ENCODE measurements around the gene TMEM204. TPM values are rescaled to one million over a fixed set of nuclear protein-coding genes. Genes with fewer than 3 reads are reported as not detected.

The TMEM204 gene
- total and polyA plus RNA-seq, 7 experiments from 2014 or later = 26.3 to 186 (median 152) TPM

DNA sequence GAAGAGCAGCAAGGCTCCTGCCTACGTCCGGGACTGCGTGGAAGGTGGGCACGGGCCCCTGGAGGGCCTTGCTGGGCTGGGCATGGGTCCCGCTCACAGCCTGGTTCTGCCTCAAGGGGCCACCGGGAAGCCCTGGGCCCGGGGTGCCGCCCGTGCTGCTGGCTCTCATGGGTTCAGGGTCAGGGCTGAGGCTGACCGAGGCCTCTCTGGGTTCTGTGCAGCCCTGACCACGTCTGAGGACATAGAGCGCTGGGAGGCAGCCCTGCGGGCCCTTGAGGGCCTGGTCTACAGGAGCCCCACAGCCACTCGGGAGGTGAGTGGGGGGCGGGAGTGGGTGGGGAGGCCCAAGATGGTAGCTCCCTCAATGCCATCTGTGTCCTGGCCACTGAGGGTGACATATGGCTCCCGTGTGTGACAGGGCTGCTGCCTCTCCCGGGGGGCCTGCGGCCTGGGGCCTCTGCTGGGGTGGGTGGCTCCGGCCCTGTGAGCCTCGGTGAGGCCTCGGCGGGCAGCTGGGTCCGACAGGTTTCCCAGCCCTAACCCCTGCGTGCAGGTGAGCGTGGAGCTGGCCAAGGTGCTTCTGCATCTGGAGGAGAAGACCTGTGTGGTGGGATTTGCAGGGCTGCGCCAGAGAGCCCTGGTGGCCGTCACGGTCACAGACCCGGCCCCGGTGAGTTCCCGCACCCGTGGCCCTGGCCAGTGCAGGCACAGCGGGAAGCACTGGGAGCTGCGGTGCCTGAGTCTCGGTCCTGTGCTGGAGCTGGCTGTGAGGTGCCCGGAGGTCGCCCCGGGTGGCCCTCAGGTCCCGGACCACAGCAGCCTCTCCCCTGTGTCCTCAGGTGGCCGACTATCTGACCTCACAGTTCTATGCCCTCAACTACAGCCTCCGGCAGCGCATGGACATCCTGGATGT is 31.1 kb upstream of the TMEM204 start:
- DNase-seq (no peak), ATAC-seq (no peak)
- ChIA-PET POLR2A (interaction anchor here (1.6 kb wide), 1 partner anchor 9 kb away, joined by 5 read pairs; the partner anchor contains the start of gene TELO2), CTCF (no interaction called here)
- no peaks in the 10 kb centered on the region for H3K4me1 ChIP-seq (ENCODE audit: control insufficient read depth in 2 of 2, insufficient read depth in 2 of 2, low read length in 2 of 2)
- no peaks in the 10 kb centered on the region for H3K4me1 Mint-ChIP-seq
- no peak overlapping the region for H3K4me3 ChIP-seq (ENCODE audit: low read length)
- peaks cover 0 to 21% (median 0%) of the 10 kb centered on the region in 5 donors for H3K36me3 Mint-ChIP-seq
- H3K9me3 Mint-ChIP-seq = no peaks in the 10 kb centered on the region
- no peaks in the 10 kb centered on the region for H3K27me3 Mint-ChIP-seq
- intact Hi-C loops (cut with micrococcal nuclease) = no loop called here
- H3K27me3 ChIP-seq (ENCODE audit: control insufficient read depth in 2 of 2, insufficient read depth in 2 of 2, low read length in 2 of 2) = no peaks in the 10 kb centered on the region
- no peak overlapping the region for H3K4me3 Mint-ChIP-seq
- peaks cover 0 to 77% (median 4%) of the 10 kb centered on the region in 3 experiments for H3K36me3 ChIP-seq (ENCODE audit: control insufficient read depth in 2 of 3, insufficient read depth in 3 of 3, low read length in 3 of 3)
- H3K27ac Mint-ChIP-seq = no peak overlapping the region
- no peaks in the 10 kb centered on the region for H3K9me3 ChIP-seq (ENCODE audit: control insufficient read depth in 2 of 3, low read length in 3 of 3)
- H3K27ac ChIP-seq (ENCODE audit: low read depth, low read length) = no peak overlapping the region

DNA sequence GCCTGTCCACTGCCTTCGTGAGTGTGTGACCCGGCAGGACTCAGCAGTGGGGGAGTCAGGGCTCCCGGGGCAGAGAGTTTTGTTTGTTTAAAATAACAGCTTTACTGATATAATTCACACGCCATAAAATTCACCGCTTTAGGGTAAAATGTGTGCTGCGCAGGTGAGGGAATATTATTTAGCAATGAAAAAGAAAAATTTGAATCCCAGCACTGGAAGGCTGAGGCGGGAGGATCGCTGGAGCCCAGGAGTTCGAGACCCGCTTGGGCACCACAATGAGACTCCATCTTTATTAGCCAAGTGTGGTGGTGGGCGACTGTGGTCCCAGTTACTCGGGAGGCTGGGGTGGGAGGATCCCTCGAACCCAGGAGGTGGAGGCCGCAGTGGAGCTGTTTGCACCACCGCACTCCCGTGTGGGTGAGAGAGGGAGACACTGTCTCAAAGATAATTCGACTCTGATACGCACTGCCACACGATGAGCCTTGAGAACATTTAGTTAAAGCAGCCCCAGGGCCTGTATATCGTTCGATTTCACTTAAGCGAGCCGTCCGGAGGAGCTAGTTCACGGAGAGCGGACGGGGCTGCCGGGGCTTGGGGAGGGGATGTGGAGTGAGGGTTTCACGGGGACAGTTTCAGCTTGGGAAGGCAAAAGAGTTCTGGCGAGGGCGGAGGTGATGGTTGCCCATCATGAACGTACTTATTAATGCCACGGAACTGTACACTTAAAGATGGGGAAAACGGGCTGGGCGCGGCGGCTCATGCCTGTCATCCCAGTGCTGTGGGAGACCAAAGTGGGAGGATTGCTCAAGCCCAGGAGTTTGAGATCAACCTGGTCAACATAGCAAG is 30.1 kb upstream of the TMEM204 start:
- H3K4me1 ChIP-seq (ENCODE audit: control insufficient read depth in 2 of 2, insufficient read depth in 2 of 2, low read length in 2 of 2) = no peaks in the 10 kb centered on the region
- H3K4me1 Mint-ChIP-seq = no peaks in the 10 kb centered on the region
- no peak overlapping the region for H3K4me3 ChIP-seq (ENCODE audit: low read length)
- CTCF ChIA-PET = no interaction called here
- POLR2A ChIA-PET = interaction anchor here (0.7 to 1.6 kb wide), 2 partner anchors 10 to 34 kb away, joined by 3 to 5 read pairs; partner anchors contain the start of gene TELO2
- DNase-seq (no peak), ATAC-seq (no peak)
- no peaks in the 10 kb centered on the region for H3K9me3 ChIP-seq (ENCODE audit: control insufficient read depth in 2 of 3, low read length in 3 of 3)
- intact Hi-C loops (cut with micrococcal nuclease) = no loop called here
- no peaks in the 10 kb centered on the region for H3K27me3 Mint-ChIP-seq
- H3K27me3 ChIP-seq (ENCODE audit: control insufficient read depth in 2 of 2, insufficient read depth in 2 of 2, low read length in 2 of 2) = no peaks in the 10 kb centered on the region
- peaks cover 0 to 23% (median 0%) of the 10 kb centered on the region in 5 donors for H3K36me3 Mint-ChIP-seq
- no peaks in the 10 kb centered on the region for H3K9me3 Mint-ChIP-seq
- peaks cover 0 to 74% (median 4%) of the 10 kb centered on the region in 3 experiments for H3K36me3 ChIP-seq (ENCODE audit: control insufficient read depth in 2 of 3, insufficient read depth in 3 of 3, low read length in 3 of 3)
- H3K27ac ChIP-seq (ENCODE audit: low read depth, low read length) = no peak overlapping the region
- H3K4me3 Mint-ChIP-seq = no peak overlapping the region
- peak overlapping the region in 1 of 9 donors; percentile 51 for H3K27ac Mint-ChIP-seq

DNA sequence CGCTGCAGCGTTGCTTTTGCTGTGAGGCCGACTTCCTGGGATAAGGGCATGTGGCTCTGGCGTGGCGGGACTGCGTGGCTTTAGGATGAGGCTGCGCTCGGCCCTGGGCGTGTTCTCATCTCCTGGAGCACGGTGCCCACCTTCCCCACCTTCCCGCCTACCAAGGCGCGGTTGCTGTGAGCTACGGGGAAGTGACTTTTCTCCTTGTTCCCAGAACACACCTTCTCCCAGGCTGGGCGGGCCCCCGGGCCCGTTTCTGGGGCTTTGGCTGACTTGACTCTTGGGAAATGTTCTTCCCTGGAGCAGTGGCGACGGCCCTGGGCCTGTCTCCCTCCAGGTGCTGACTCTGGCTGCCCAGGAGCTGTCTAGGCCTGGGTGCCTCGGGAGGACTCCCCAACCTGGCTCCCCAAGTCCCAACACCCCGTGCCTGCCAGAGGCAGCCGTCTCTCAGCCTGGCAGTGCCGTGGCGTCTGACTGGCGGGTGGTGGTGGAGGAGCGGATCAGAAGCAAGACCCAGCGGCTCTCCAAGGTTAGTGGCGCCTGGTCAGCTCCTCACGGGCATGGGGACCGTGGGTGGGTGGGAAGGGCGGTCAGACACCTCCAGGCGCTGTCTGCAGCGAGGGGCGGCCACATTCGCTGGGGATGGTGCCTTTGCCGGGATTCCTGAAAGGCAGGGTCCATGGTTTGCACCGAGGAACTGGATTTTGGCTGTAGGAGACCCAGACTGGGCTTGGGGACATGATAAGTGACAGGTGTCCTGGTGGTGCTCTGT is 28.2 kb upstream of the TMEM204 start:
- H3K4me3 Mint-ChIP-seq = no peak overlapping the region
- H3K4me3 ChIP-seq (ENCODE audit: low read length) = no peak overlapping the region
- POLR2A ChIA-PET = no interaction called here

DNA sequence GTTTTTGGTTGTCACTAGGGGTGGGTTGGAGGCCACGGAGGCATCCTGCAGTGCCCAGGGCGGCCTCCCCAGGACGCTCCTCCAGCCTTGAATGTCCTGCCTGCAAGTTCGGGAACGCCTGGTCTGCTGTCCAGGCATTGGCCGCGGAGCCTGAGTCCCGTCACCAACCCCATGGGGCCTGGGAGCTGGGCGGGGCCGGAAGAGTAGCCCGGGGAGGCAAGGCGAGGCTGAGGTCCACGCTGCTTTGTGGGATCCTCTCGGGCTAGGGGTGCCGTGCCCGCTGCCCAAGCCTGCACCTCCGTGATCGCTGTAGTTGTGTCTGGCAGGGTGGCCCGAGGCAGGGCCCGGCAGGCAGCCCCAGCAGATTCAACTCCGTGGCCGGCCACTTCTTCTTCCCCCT is 27.6 kb upstream of the TMEM204 start:
- H3K27ac Mint-ChIP-seq = no peak overlapping the region
- Histone ChIP-seq H3K27ac (ENCODE audit: low read depth, low read length) (no peak overlapping the region), H3K9me3 (ENCODE audit: control insufficient read depth in 2 of 3, low read length in 3 of 3) (no peaks in the 10 kb centered on the region), H3K36me3 (ENCODE audit: control insufficient read depth in 2 of 3, insufficient read depth in 3 of 3, low read length in 3 of 3) (peaks cover 0 to 72% (median 4%) of the 10 kb centered on the region in 3 experiments), H3K4me3 (ENCODE audit: low read length) (no peak overlapping the region), H3K27me3 (ENCODE audit: control insufficient read depth in 2 of 2, insufficient read depth in 2 of 2, low read length in 2 of 2) (no peaks in the 10 kb centered on the region), H3K4me1 (ENCODE audit: control insufficient read depth in 2 of 2, insufficient read depth in 2 of 2, low read length in 2 of 2) (no peaks in the 10 kb centered on the region)
- CTCF ChIA-PET = no interaction called here
- peaks cover 0 to 18% (median 0%) of the 10 kb centered on the region in 5 donors for H3K36me3 Mint-ChIP-seq
- no peak overlapping the region for H3K4me3 Mint-ChIP-seq
- no peak for DNase-seq
- no peaks in the 10 kb centered on the region for H3K9me3 Mint-ChIP-seq
- H3K27me3 Mint-ChIP-seq = no peaks in the 10 kb centered on the region
- intact Hi-C loops (cut with micrococcal nuclease) = no loop called here
- no peaks in the 10 kb centered on the region for H3K4me1 Mint-ChIP-seq
- ATAC-seq = no peak
- POLR2A ChIA-PET = no interaction called here

More for the DNA sequence above, 28.2 kb upstream of the TMEM204 start:
- ATAC-seq (no peak), DNase-seq (no peak)
- intact Hi-C loops (cut with micrococcal nuclease) = no loop called here
- Histone ChIP-seq H3K36me3 (ENCODE audit: control insufficient read depth in 2 of 3, insufficient read depth in 3 of 3, low read length in 3 of 3) (peaks cover 0 to 72% (median 4%) of the 10 kb centered on the region in 3 experiments), H3K4me1 (ENCODE audit: control insufficient read depth in 2 of 2, insufficient read depth in 2 of 2, low read length in 2 of 2) (no peaks in the 10 kb centered on the region), H3K9me3 (ENCODE audit: control insufficient read depth in 2 of 3, low read length in 3 of 3) (no peaks in the 10 kb centered on the region), H3K27ac (ENCODE audit: low read depth, low read length) (no peak overlapping the region), H3K27me3 (ENCODE audit: control insufficient read depth in 2 of 2, insufficient read depth in 2 of 2, low read length in 2 of 2) (no peaks in the 10 kb centered on the region)
- no peaks in the 10 kb centered on the region for H3K27me3 Mint-ChIP-seq
- no peaks in the 10 kb centered on the region for H3K4me1 Mint-ChIP-seq
- no peak overlapping the region for H3K27ac Mint-ChIP-seq
- CTCF ChIA-PET = no interaction called here
- no peaks in the 10 kb centered on the region for H3K9me3 Mint-ChIP-seq
- peaks cover 0 to 18% (median 0%) of the 10 kb centered on the region in 5 donors for H3K36me3 Mint-ChIP-seq

DNA sequence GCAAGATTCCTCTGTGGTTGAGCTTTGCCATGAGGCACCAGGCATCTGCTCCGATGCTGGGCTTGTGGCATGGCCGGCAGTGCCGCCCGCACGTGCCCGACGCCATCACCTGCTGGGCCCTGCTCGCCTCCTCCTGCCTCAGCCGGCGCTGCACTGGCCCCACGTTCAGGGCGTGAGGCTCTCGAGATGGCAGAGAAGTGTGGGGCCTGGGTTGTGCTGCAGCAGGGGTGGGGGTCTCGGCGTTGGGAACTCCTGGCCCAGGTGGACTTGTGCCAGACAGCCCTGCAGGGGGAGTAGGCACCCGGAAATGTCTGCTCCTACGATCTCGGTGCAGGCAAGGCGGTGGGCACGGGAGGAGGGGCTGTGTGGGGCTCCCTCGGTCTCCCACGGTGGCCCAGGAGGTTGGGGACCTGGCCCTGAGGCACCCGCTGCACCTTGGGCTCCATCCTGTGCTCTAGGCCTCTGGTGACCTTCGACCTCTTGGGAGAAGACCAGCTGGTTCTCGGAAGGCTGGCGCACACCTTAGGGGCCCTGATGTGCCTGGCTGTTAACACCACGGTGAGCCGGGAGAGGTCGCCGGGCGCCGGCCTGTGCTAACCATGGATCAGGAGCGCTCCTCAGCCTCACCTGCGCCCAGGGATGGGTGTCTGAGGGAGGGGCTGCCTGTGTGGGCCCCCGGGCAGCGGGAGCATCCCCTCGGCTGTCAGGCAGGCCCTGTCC is 26.8 kb upstream of the TMEM204 start:
- DNase-seq = no peak
- no peaks in the 10 kb centered on the region for H3K9me3 Mint-ChIP-seq
- intact Hi-C loops (cut with micrococcal nuclease) = no loop called here
- POLR2A ChIA-PET = no interaction called here
- Histone ChIP-seq H3K4me1 (ENCODE audit: control insufficient read depth in 2 of 2, insufficient read depth in 2 of 2, low read length in 2 of 2) (no peaks in the 10 kb centered on the region), H3K36me3 (ENCODE audit: control insufficient read depth in 2 of 3, insufficient read depth in 3 of 3, low read length in 3 of 3) (peaks cover 0 to 68% (median 4%) of the 10 kb centered on the region in 3 experiments), H3K4me3 (ENCODE audit: low read length) (no peak overlapping the region), H3K27me3 (ENCODE audit: control insufficient read depth in 2 of 2, insufficient read depth in 2 of 2, low read length in 2 of 2) (no peaks in the 10 kb centered on the region), H3K9me3 (ENCODE audit: control insufficient read depth in 2 of 3, low read length in 3 of 3) (no peaks in the 10 kb centered on the region), H3K27ac (ENCODE audit: low read depth, low read length) (no peak overlapping the region)
- H3K27ac Mint-ChIP-seq = no peak overlapping the region
- CTCF ChIA-PET = no interaction called here
- peaks cover 0 to 18% (median 3%) of the 10 kb centered on the region in 5 donors for H3K36me3 Mint-ChIP-seq
- no peaks in the 10 kb centered on the region for H3K27me3 Mint-ChIP-seq
- ATAC-seq = no peak
- H3K4me1 Mint-ChIP-seq = peaks cover 0 to 1% (median 0%) of the 10 kb centered on the region in 7 donors
- H3K4me3 Mint-ChIP-seq = no peak overlapping the region
